Measurements from ENCODE around the gene NARF.
"Not testable (repeated sequence)": the region's sequence is repeated elsewhere in the genome, so short reads cannot be mapped to it uniquely, and the experiment has no call there.

Gene NARF

GRCh38 chr17:82531431-82531881, 72.9 kb downstream of the NARF start:
- H3K36me3 ChIP-seq (ENCODE audit: control insufficient read depth in 1 of 2, insufficient read depth in 2 of 2, low read length in 2 of 2) = peaks cover 0 to 2% of the 10 kb centered on the region in 2 donors
- no peak overlapping the region for H3K4me3 ChIP-seq (ENCODE audit: low read depth in 1 of 2, low read length in 2 of 2)
- no peaks in the 10 kb centered on the region for H3K27me3 ChIP-seq (ENCODE audit: low read depth, low read length)
- H3K4me1 ChIP-seq (ENCODE audit: control insufficient read depth in 1 of 2, insufficient read depth in 2 of 2, low read length in 2 of 2) = peaks cover 8 to 56% of the 10 kb centered on the region in 2 donors
- no peaks in the 10 kb centered on the region for H3K9me3 ChIP-seq (ENCODE audit: control insufficient read depth in 1 of 2, low read length in 2 of 2)
- H3K27ac ChIP-seq (ENCODE audit: low read length) = no peak overlapping the region

GRCh38 chr17:82534401-82534812, 75.9 kb downstream of the NARF start:
- peaks cover 0 to 5% of the 10 kb centered on the region in 2 donors for H3K36me3 ChIP-seq (ENCODE audit: control insufficient read depth in 1 of 2, insufficient read depth in 2 of 2, low read length in 2 of 2)
- H3K27ac ChIP-seq (ENCODE audit: low read length) = no peak overlapping the region
- H3K9me3 ChIP-seq (ENCODE audit: control insufficient read depth in 1 of 2, low read length in 2 of 2) = no peaks in the 10 kb centered on the region
- H3K27me3 ChIP-seq (ENCODE audit: low read depth, low read length) = no peaks in the 10 kb centered on the region
- H3K4me3 ChIP-seq (ENCODE audit: low read depth in 1 of 2, low read length in 2 of 2) = no peak overlapping the region
- peaks cover 14 to 54% of the 10 kb centered on the region in 2 donors for H3K4me1 ChIP-seq (ENCODE audit: control insufficient read depth in 1 of 2, insufficient read depth in 2 of 2, low read length in 2 of 2)

- Histone ChIP-seq H3K27ac (ENCODE audit: low read length) (peak overlapping the region; percentile 88), H3K9me3 (ENCODE audit: control insufficient read depth in 1 of 2, low read length in 2 of 2) (no peaks in the 10 kb centered on the region), H3K27me3 (ENCODE audit: low read depth, low read length) (no peaks in the 10 kb centered on the region), H3K4me1 (ENCODE audit: control insufficient read depth in 1 of 2, insufficient read depth in 2 of 2, low read length in 2 of 2) (peaks cover 14 to 42% of the 10 kb centered on the region in 2 donors), H3K36me3 (ENCODE audit: control insufficient read depth in 1 of 2, insufficient read depth in 2 of 2, low read length in 2 of 2) (peaks cover 0 to 5% of the 10 kb centered on the region in 2 donors), H3K4me3 (ENCODE audit: low read depth in 1 of 2, low read length in 2 of 2) (peak overlapping the region; percentile 0 to 42)
Observed at GRCh38 chr17:82536512-82537201, 78.1 kb downstream of the NARF start.

GRCh38 chr17:82537228-82537627, 78.7 kb downstream of the NARF start:
- Histone ChIP-seq H3K4me3 (ENCODE audit: low read depth in 1 of 2, low read length in 2 of 2) (peak overlapping the region in 1 of 2 donors; percentile 42), H3K27ac (ENCODE audit: low read length) (peak overlapping the region; percentile 88), H3K4me1 (ENCODE audit: control insufficient read depth in 1 of 2, insufficient read depth in 2 of 2, low read length in 2 of 2) (peaks cover 14 to 41% of the 10 kb centered on the region in 2 donors)
- H3K27me3 ChIP-seq (ENCODE audit: low read depth, low read length); H3K9me3 ChIP-seq (ENCODE audit: control insufficient read depth in 1 of 2, low read length in 2 of 2); H3K36me3 ChIP-seq (ENCODE audit: control insufficient read depth in 1 of 2, insufficient read depth in 2 of 2, low read length in 2 of 2): not testable (repeated sequence)

GRCh38 chr17:82539076-82539475, 80.5 kb downstream of the NARF start:
- H3K27me3 ChIP-seq (ENCODE audit: low read depth, low read length); H3K36me3 ChIP-seq (ENCODE audit: control insufficient read depth in 1 of 2, insufficient read depth in 2 of 2, low read length in 2 of 2); H3K9me3 ChIP-seq (ENCODE audit: control insufficient read depth in 1 of 2, low read length in 2 of 2); H3K4me3 ChIP-seq (ENCODE audit: low read depth in 1 of 2, low read length in 2 of 2); H3K27ac ChIP-seq (ENCODE audit: low read length): not testable (repeated sequence)
- H3K4me1 ChIP-seq (ENCODE audit: control insufficient read depth in 1 of 2, insufficient read depth in 2 of 2, low read length in 2 of 2) = peaks cover 14 to 36% of the 10 kb centered on the region in 2 donors
